Measurements from ENCODE around the gene DAD1.

DNA sequence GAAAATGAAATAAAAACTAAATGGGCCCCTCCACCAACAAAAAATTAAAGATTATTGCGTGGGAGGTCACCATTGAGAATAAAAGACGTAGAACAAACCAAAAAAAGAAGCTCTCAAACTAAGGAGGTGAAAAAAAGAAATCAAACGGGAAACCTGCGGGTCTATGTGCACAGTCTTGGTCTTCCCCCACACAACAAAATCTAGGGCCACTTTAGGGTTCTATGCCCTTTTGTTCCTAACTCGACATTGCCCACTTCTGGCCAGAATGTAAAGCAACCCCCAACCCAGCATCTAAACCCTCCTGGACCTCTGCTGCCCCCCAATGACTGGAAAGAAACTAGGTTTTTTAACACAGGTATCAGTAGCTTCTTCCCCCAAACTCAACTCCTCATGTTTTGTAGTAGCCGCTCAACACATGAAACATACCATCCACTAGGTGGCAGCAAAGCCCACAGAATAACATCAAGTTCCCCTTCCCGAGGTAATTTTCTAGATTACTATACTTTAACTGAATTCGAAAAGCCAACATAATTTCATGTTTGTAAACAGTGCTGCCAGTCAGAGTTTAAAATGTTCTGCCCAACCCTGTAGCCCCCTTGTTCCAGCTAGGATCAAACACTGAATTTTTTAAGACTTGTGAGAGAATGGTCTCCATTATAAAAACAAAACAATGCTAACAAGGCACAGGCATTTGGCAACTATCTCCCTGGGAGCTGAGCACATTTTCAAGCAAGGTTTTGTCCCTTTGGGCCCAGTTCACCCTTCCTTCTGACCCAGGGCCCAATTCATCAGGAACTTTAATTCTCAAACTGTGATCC, 18.7 kb downstream of the DAD1 start:
- TF ChIP-seq, protein P1, sequence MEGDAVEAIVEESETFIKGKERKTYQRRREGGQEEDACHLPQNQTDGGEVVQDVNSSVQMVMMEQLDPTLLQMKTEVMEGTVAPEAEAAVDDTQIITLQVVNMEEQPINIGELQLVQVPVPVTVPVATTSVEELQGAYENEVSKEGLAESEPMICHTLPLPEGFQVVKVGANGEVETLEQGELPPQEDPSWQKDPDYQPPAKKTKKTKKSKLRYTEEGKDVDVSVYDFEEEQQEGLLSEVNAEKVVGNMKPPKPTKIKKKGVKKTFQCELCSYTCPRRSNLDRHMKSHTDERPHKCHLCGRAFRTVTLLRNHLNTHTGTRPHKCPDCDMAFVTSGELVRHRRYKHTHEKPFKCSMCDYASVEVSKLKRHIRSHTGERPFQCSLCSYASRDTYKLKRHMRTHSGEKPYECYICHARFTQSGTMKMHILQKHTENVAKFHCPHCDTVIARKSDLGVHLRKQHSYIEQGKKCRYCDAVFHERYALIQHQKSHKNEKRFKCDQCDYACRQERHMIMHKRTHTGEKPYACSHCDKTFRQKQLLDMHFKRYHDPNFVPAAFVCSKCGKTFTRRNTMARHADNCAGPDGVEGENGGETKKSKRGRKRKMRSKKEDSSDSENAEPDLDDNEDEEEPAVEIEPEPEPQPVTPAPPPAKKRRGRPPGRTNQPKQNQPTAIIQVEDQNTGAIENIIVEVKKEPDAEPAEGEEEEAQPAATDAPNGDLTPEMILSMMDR (IDR thresholded peaks at IDR 0.05) = peak; percentile 74 to 97 (median 88)
- TF ChIP-seq EP300 (IDR thresholded peaks at IDR 0.05; ENCODE audit: low read depth) (no peak), POLR2A (IDR thresholded peaks at IDR 0.05) (no peak)

Measured in transverse colon (tissue), 3 donors.